OCI-LY3 (cell line): ENCODE data around the gene VPS13A.

ENCODE experiments used
- H2AFZ ChIP-seq: fragments of 200-600, 300-600 bp; shearing (Covaris generic); 2 replicates; pipeline ENCODE4 v1.6.0; 2014; ENCODE audit warnings: antibody characterized with exemption, low read depth, low read length
- H3K27ac ChIP-seq: fragments of 200-600, 300-600 bp; sonication (generic); 2 replicates; pipeline ENCODE4 v1.5.1; 2014; ENCODE audit warnings: mild to moderate bottlenecking, low read length, moderate library complexity, mixed read lengths
- H3K27me3 ChIP-seq: fragments of 200-600, 300-600 bp; sonication (generic); 2 replicates; pipeline ENCODE4 v1.6.1; 2014; ENCODE audit warnings: low read depth, low read length, mixed read lengths
- H3K36me3 ChIP-seq: fragments of 200-600, 300-600 bp; sonication (generic); replicated peaks from 2 replicates; pipeline ENCODE3; 2014; ENCODE audit warnings: low read depth, low read length, mixed read lengths
- H3K4me1 ChIP-seq: fragments of 300-600, 200-600 bp; sonication (generic); 2 replicates; pipeline ENCODE4 v1.6.1; 2014; ENCODE audit warnings: low read length, mixed read lengths
- H3K4me2 ChIP-seq: fragments of 200-600, 300-600 bp; sonication (generic); 2 replicates; pipeline ENCODE4 v1.6.1; 2014; ENCODE audit warnings: low read length, mixed read lengths
- H3K4me3 ChIP-seq: fragments of 300-600, 200-600 bp; sonication (generic); 2 replicates; pipeline ENCODE4 v1.5.1; 2014; ENCODE audit warnings: antibody characterized with exemption, mild to moderate bottlenecking, low read length, moderate library complexity
- H3K79me2 ChIP-seq: fragments of 300-600, 200-600 bp; shearing (Covaris generic); 2 replicates; pipeline ENCODE4 v1.6.1; 2014; ENCODE audit warnings: mild to moderate bottlenecking, low read length, mixed read lengths
- H3K9ac ChIP-seq: fragments of 300-600, 200-600 bp; shearing (Covaris generic); 2 replicates; pipeline ENCODE4 v1.6.0; 2014; ENCODE audit warnings: mild to moderate bottlenecking, low read length, moderate library complexity
- H3K9me3 ChIP-seq: fragments of 200-600, 300-600 bp; shearing (Covaris generic); 2 replicates; pipeline ENCODE4 v1.6.1; 2014; ENCODE audit warnings: low read length, mixed read lengths; ENCODE audit not compliant: insufficient read depth
- H4K20me1 ChIP-seq: fragments of 200-600, 300-600 bp; sonication (generic); 2 replicates; pipeline ENCODE4 v1.6.1; 2016; ENCODE audit warnings: low read length, mixed read lengths; ENCODE audit not compliant: insufficient read depth
- CTCF ChIP-seq: fragments of 200-600, 300-600 bp; sonication (generic); IDR thresholded peaks from 2 replicates; pipeline ENCODE4 v1.5.1; 2014; ENCODE audit warnings: antibody characterized with exemption, low read length, low read depth
- EZH2phosphoT487 ChIP-seq: fragments of 200-600 bp; shearing (Covaris generic); IDR thresholded peaks from 2 replicates; pipeline ENCODE4 v1.6.1; 2018; ENCODE audit warnings: antibody characterized with exemption, mixed run types, low read depth

The VPS13A gene

GRCh38 chr9:77447646-77448045, 270.3 kb downstream of the VPS13A start:
- Histone ChIP-seq H3K79me2 (no peaks in the 10 kb centered on the region), H3K4me1 (peaks cover 8% of the 10 kb centered on the region), H3K9ac (no peak overlapping the region), H3K27me3 (no peaks in the 10 kb centered on the region), H3K27ac (no peak overlapping the region), H3K9me3 (no peaks in the 10 kb centered on the region), H3K36me3 (no peaks in the 10 kb centered on the region), H3K4me2 (no peak overlapping the region), H4K20me1 (no peaks in the 10 kb centered on the region), H2AFZ (no peak overlapping the region), H3K4me3 (no peak overlapping the region)
- no peak for TF ChIP-seq EZH2phosphoT487
- TF ChIP-seq CTCF: no peak

GRCh38 chr9:77449240-77450084, 272.1 kb downstream of the VPS13A start:
- no peak overlapping the region for H3K27ac ChIP-seq
- TF ChIP-seq CTCF (peak; percentile 14; the same call in 1 of the 2 replicates), EZH2phosphoT487 (no peak)
- no peaks in the 10 kb centered on the region for H3K79me2 ChIP-seq
- no peak overlapping the region for H3K4me3 ChIP-seq
- no peak overlapping the region for H2AFZ ChIP-seq
- no peaks in the 10 kb centered on the region for H4K20me1 ChIP-seq
- peaks cover 11% of the 10 kb centered on the region for H3K4me1 ChIP-seq
- no peaks in the 10 kb centered on the region for H3K27me3 ChIP-seq
- no peaks in the 10 kb centered on the region for H3K36me3 ChIP-seq
- no peak overlapping the region for H3K4me2 ChIP-seq
- no peak overlapping the region for H3K9ac ChIP-seq
- H3K9me3 ChIP-seq: no peaks in the 10 kb centered on the region

GRCh38 chr9:77450085-77450475, 272.7 kb downstream of the VPS13A start:
- Histone ChIP-seq H3K36me3 (no peaks in the 10 kb centered on the region), H4K20me1 (no peaks in the 10 kb centered on the region), H3K4me2 (no peak overlapping the region), H3K27ac (no peak overlapping the region), H3K9me3 (no peaks in the 10 kb centered on the region), H3K4me3 (no peak overlapping the region), H3K9ac (no peak overlapping the region), H3K27me3 (no peaks in the 10 kb centered on the region), H2AFZ (no peak overlapping the region), H3K4me1 (peaks cover 16% of the 10 kb centered on the region), H3K79me2 (no peaks in the 10 kb centered on the region)
- TF ChIP-seq CTCF: no peak
- TF ChIP-seq EZH2phosphoT487: no peak

GRCh38 chr9:77451507-77451906, 274.2 kb downstream of the VPS13A start:
- Histone ChIP-seq H3K27ac (no peak overlapping the region), H3K27me3 (no peaks in the 10 kb centered on the region), H3K9me3 (no peaks in the 10 kb centered on the region), H3K4me2 (no peak overlapping the region), H3K9ac (no peak overlapping the region), H3K4me3 (no peak overlapping the region), H3K4me1 (peaks cover 22% of the 10 kb centered on the region), H3K36me3 (no peaks in the 10 kb centered on the region), H2AFZ (no peak overlapping the region), H3K79me2 (no peaks in the 10 kb centered on the region), H4K20me1 (no peaks in the 10 kb centered on the region)
- TF ChIP-seq CTCF (no peak), EZH2phosphoT487 (no peak)
